Upper lobe of right lung (tissue), 1 donor: ENCODE measurements around the gene TOE1. TPM values are rescaled to one million over a fixed set of nuclear protein-coding genes. Genes with fewer than 3 reads are reported as not detected.

Experiments
- ATAC-seq: fragments of 200-7000 bp; cut with Tn5 transposase; one replicate; pipeline ENCODE4 v1.9.1; 2020; ENCODE audit warnings: mild to moderate bottlenecking, moderate library complexity
- DNase-seq: peaks from one replicate; pipeline ENCODE4 v3.0.0-alpha.2; 2020
- H3K27ac ChIP-seq: fragments of 200-600 bp; one replicate; pipeline ENCODE4 v1.8.0; 2022
- H3K27me3 ChIP-seq: fragments of 200-600 bp; one replicate; pipeline ENCODE4 v1.8.0; 2022; ENCODE audit warnings: mild to moderate bottlenecking
- H3K36me3 ChIP-seq: fragments of 200-600 bp; one replicate; pipeline ENCODE4 v1.8.0; 2022
- H3K4me1 ChIP-seq: fragments of 200-600 bp; one replicate; pipeline ENCODE4 v1.8.0; 2022
- H3K4me3 ChIP-seq: fragments of 200-600 bp; one replicate; pipeline ENCODE4 v1.8.0; 2022; ENCODE audit warnings: mild to moderate bottlenecking
- H3K9me3 ChIP-seq: fragments of 200-600 bp; one replicate; pipeline ENCODE4 v1.8.0; 2022
- CTCF ChIP-seq: fragments of 200-600 bp; IDR thresholded peaks from one replicate; pipeline ENCODE4 v1.8.0; 2022; ENCODE audit warnings: antibody characterized with exemption
- intact Hi-C: fragments of 100-400 bp; cut with DNase I; formaldehyde crosslinking; loops from one replicate; pipeline ENCODE4 v1.11.0; 2022
- total RNA-seq: library from RNA; stranded (reverse); fragmentation: NEBNext Ultra II Directional; extraction: Animal tissue kit (Norgen Biotek cat#: 25700); gene quantifications from one replicate; pipeline ENCODE4 v1.2.1, GENCODE V29; 2021
- donor health status: DM: no; HTN: yes; CAD: no; lungs with severe emphysema.

The TOE1 gene
- total RNA-seq, 1 donor from 2014 or later = 8.2 TPM

GRCh38 chr1:45299981-45300668 lies 39.8 kb upstream of the TOE1 start:
- Histone ChIP-seq H3K36me3 (no peaks in the 10 kb centered on the region), H3K4me1 (peaks cover 11% of the 10 kb centered on the region), H3K27me3 (no peaks in the 10 kb centered on the region), H3K9me3 (no peaks in the 10 kb centered on the region), H3K27ac (no peak overlapping the region), H3K4me3 (no peak overlapping the region)
- DNase-seq (no peak), ATAC-seq (peak; percentile 16)
- peak; percentile 82 for TF ChIP-seq CTCF
- intact Hi-C loops = loop anchor here (5.0 kb wide), 1 partner anchor 283 kb away; no protein-coding TSS in a partner anchor

GRCh38 chr1:45300669-45300997 lies 39.3 kb upstream of the TOE1 start:
- H3K27ac ChIP-seq = no peak overlapping the region
- no peak for TF ChIP-seq CTCF
- no peaks in the 10 kb centered on the region for H3K27me3 ChIP-seq
- ATAC-seq = no peak
- peaks cover 11% of the 10 kb centered on the region for H3K4me1 ChIP-seq
- H3K36me3 ChIP-seq = no peaks in the 10 kb centered on the region
- DNase-seq = no peak
- no peaks in the 10 kb centered on the region for H3K9me3 ChIP-seq
- intact Hi-C loops = no loop called here
- H3K4me3 ChIP-seq = no peak overlapping the region

- intact Hi-C loops = no loop called here
- H3K4me1 ChIP-seq = peaks cover 11% of the 10 kb centered on the region
- peak overlapping the region; percentile 82 for H3K27ac ChIP-seq
- H3K4me3 ChIP-seq = peak overlapping the region; percentile 84
- no peaks in the 10 kb centered on the region for H3K9me3 ChIP-seq
- H3K27me3 ChIP-seq = no peaks in the 10 kb centered on the region
- H3K36me3 ChIP-seq = no peaks in the 10 kb centered on the region
- no peak for TF ChIP-seq CTCF
- ATAC-seq = no peak
- DNase-seq = no peak
Measured at GRCh38 chr1:45302505-45303150, 37.3 kb upstream of the TOE1 start.

GRCh38 chr1:45303520-45304310 lies 36.3 kb upstream of the TOE1 start:
- H3K4me3 ChIP-seq = peak overlapping the region; percentile 84
- H3K4me1 ChIP-seq = peaks cover 11% of the 10 kb centered on the region
- no peaks in the 10 kb centered on the region for H3K27me3 ChIP-seq
- DNase-seq = peak; percentile 100
- no peaks in the 10 kb centered on the region for H3K9me3 ChIP-seq
- intact Hi-C loops = no loop called here
- no peaks in the 10 kb centered on the region for H3K36me3 ChIP-seq
- TF ChIP-seq CTCF = peak; percentile 68
- peak overlapping the region; percentile 92 for H3K27ac ChIP-seq
- ATAC-seq = peak; percentile 97

GRCh38 chr1:45304311-45305081 lies 35.5 kb upstream of the TOE1 start:
- no peaks in the 10 kb centered on the region for H3K36me3 ChIP-seq
- ATAC-seq (no peak), DNase-seq (peak; percentile 68)
- intact Hi-C loops = no loop called here
- H3K9me3 ChIP-seq = no peaks in the 10 kb centered on the region
- H3K4me1 ChIP-seq = peaks cover 11% of the 10 kb centered on the region
- TF ChIP-seq CTCF = no peak
- no peaks in the 10 kb centered on the region for H3K27me3 ChIP-seq
- H3K27ac ChIP-seq = peak overlapping the region; percentile 92
- peak overlapping the region; percentile 84 for H3K4me3 ChIP-seq
